Mucosa of descending colon (tissue), 3 donors: ENCODE measurements around the gene FRMD4A. TPM values are rescaled to one million over a fixed set of nuclear protein-coding genes. Genes with fewer than 3 reads are reported as not detected.

ENCODE experiments used
- ATAC-seq: fragments of 200-7000 bp; cut with Tn5 transposase; one replicate; pipeline ENCODE4 v1.9.1; 2020; ENCODE audit warnings: mild to moderate bottlenecking, moderate library complexity
- DNase-seq, 3 donors: peaks; one replicate each; pipeline ENCODE4 v3.0.0-alpha.2; 2020
- H3K36me3 ChIP-seq: fragments of 200-600 bp; one replicate; pipeline ENCODE4 v1.8.0; 2021; ENCODE audit warnings: low read depth, mild to moderate bottlenecking
- H3K4me1 ChIP-seq: fragments of 200-600 bp; one replicate; pipeline ENCODE4 v1.8.0; 2021; ENCODE audit warnings: low read depth, mild to moderate bottlenecking
- H3K4me3 ChIP-seq: fragments of 200-600 bp; one replicate; pipeline ENCODE4 v1.8.0; 2021; ENCODE audit warnings: mild to moderate bottlenecking
- H3K9me3 ChIP-seq: fragments of 200-600 bp; one replicate; pipeline ENCODE4 v1.8.0; 2021; ENCODE audit warnings: mild to moderate bottlenecking
- intact Hi-C, 2 donors: fragments of 100-400 bp; cut with DNase I in 1 of 2; cut with micrococcal nuclease in 1 of 2; formaldehyde crosslinking; loops; one replicate each; pipeline versions ENCODE4 v1.11.0 to v1.11.1; 2022; cut with DNase I, micrococcal nuclease
- total RNA-seq, 3 donors: library from RNA; stranded (reverse); fragmentation: NEBNext Ultra II Directional in 2 of 3; extraction: Animal tissue kit (Norgen Biotek cat#: 25700) in 2 of 3; gene quantifications; one replicate each; pipeline versions ENCODE4 v1.2.1 to v1.2.4, GENCODE V29; 2021 to 2023
- TF ChIP-seq, protein P1 (sequence below): fragments of 200-600 bp; IDR thresholded peaks from one replicate; pipeline ENCODE4 v1.8.0; 2022; ENCODE audit warnings: antibody characterized with exemption, mild to moderate bottlenecking
- donor health status: DM: no; HTN: no; CAD: no; lungs with moderate emphysema.
- donor health status: DM: no; HTN: no; CAD: no.
- donor health status: DM: no; HTN: yes; CAD: no.

Gene FRMD4A
- total RNA-seq, 3 donors from 2014 or later: 9.8 to 40.6 (median 17.2) TPM

DNA sequence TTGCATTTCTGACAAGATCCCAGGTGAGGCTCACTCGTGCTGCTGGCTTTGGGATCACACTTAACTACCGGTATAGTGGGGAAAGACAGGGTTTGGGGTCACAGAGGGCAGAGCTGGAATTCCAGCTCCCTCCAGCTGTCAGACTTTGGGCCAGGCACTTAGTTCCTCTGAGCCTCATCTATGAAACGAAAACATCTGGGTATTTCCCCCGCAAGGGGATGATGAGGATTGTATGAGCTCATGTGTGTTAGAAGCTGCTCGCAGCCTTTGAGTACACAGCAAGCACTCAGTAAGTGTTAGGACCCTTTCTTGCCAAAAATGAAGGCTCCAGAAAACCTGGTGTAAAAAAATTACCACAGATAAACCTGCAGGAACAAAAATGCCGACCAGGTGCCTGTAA, 677.9 kb downstream of the FRMD4A start:
- no peaks in the 10 kb centered on the region for H3K4me1 ChIP-seq
- ATAC-seq (no peak), DNase-seq (no peak)
- H3K4me3 ChIP-seq: no peak overlapping the region
- TF ChIP-seq, protein P1, sequence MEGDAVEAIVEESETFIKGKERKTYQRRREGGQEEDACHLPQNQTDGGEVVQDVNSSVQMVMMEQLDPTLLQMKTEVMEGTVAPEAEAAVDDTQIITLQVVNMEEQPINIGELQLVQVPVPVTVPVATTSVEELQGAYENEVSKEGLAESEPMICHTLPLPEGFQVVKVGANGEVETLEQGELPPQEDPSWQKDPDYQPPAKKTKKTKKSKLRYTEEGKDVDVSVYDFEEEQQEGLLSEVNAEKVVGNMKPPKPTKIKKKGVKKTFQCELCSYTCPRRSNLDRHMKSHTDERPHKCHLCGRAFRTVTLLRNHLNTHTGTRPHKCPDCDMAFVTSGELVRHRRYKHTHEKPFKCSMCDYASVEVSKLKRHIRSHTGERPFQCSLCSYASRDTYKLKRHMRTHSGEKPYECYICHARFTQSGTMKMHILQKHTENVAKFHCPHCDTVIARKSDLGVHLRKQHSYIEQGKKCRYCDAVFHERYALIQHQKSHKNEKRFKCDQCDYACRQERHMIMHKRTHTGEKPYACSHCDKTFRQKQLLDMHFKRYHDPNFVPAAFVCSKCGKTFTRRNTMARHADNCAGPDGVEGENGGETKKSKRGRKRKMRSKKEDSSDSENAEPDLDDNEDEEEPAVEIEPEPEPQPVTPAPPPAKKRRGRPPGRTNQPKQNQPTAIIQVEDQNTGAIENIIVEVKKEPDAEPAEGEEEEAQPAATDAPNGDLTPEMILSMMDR: no peak
- intact Hi-C loops: no loop called here
- no peaks in the 10 kb centered on the region for H3K36me3 ChIP-seq
- H3K9me3 ChIP-seq: no peaks in the 10 kb centered on the region

DNA sequence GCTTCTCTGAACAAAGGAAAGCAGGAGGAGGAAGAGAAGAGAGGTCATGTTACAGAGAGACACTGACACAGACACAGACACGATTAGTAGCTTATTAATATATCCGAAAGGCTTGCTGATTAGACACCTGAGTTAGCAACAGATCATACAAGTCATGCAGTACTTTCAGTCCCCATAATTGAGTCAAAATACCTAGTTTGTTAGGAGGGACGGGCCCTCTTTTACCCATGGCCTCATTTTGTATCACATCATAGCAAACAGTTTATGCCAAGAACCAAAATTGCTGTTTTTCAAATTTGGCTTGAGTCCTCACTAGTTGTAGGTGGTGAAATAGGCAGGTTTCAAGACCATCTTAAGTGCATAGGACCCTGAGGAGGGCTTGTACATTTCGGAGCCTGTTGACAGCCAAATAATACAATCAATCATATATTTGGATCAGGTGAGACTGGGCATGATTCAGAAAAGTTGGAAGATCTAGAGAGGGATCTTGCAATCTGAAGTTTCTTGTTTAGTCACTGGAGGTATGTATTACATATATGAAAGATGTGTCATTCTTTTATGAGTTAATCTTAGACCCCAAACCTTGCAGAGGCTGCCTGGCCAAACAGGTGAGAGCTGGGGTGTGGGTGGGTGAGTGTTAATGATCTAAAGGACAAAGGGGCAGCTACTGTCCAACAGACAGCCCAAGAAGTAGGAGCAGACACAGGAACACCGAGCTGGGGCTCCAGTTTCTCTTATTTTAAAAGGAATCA, 678.6 kb downstream of the FRMD4A start:
- Histone ChIP-seq H3K4me1 (no peaks in the 10 kb centered on the region), H3K36me3 (no peaks in the 10 kb centered on the region), H3K4me3 (no peak overlapping the region), H3K9me3 (no peaks in the 10 kb centered on the region)
- DNase-seq: no peak
- intact Hi-C loops: no loop called here
- ATAC-seq: no peak
- TF ChIP-seq, protein P1: no peak

DNA sequence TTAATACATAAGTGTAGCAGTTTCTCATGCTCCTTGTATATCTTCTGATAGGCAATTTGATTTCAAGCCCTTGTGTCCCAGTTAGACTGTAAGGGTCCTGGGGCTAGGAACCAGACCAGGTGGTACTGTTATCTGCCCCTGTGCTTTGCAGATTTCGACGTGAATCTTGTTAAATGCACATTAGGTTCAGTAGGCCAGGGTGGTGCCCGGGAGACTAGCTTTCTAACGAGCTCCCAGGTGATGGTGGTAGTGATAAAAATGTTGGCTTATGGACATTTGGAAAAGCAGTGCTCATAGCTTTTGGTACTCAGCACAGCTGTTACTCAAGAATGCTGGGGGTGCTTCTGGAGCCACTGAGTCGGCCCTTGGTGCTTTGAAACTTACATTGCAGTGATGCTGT, 679.8 kb downstream of the FRMD4A start:
- DNase-seq: no peak
- H3K4me3 ChIP-seq: no peak overlapping the region
- no peak for ATAC-seq
- intact Hi-C loops: no loop called here
- H3K4me1 ChIP-seq: no peaks in the 10 kb centered on the region
- no peaks in the 10 kb centered on the region for H3K36me3 ChIP-seq
- H3K9me3 ChIP-seq: no peaks in the 10 kb centered on the region
- TF ChIP-seq, protein P1: no peak

DNA sequence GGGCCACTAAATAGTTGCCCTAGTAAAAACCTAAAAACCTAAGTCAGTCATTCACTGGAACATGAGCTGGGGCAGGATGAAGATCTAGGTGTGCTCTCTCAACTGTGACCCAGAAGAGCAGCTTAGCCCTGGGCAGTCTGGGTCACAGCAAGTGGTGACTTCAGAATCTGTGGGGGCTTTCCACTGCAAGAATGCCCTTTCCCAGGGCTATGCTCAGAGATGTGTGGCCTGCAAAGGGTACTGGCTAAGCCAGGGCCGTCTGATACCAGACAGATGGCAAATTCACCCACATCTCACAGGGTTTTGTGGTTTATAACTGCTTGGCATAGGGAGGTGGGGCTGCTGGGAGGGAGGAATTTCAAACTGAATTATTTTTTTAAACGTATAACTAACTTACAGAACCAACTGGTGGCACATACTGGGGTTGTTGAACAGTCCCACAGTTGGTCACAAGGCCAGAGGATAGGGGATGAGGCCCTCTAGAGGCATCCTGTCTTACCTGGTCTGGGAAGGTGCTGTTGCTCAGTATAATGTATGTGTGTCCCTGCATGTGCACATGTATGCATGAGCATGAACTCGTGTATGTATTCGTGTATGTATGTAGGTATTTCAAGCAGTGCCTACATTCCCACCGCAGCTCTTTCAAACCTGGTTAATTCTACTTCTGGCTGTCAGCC, 680.7 kb downstream of the FRMD4A start:
- no peaks in the 10 kb centered on the region for H3K36me3 ChIP-seq
- DNase-seq: no peak

DNA sequence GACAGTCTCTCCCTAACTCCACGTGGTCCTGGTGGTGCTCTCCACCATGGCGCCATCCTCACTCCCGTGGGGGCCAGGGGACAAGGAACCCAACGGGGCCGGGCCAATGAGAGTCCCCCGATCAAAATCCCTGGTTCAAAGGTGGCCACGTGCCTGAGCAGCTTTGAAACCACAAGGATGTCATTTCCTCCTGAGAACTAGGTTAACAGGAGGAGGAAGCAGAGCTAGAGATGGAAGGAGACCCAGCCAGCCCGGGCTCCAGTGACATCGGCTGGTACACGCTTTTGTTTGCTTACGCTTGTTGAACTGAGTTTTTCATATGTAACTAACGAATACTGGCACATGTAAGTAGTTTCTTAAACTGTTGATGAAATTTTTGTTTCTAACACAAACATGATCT, 682.3 kb downstream of the FRMD4A start:
- Histone ChIP-seq H3K36me3 (no peaks in the 10 kb centered on the region), H3K4me3 (no peak overlapping the region), H3K9me3 (no peaks in the 10 kb centered on the region), H3K4me1 (no peaks in the 10 kb centered on the region)
- no peak for DNase-seq
- no peak for ATAC-seq
- intact Hi-C loops: no loop called here
- TF ChIP-seq, protein P1: no peak

More for the DNA sequence above, 680.7 kb downstream of the FRMD4A start:
- TF ChIP-seq, protein P1: no peak
- ATAC-seq: no peak
- intact Hi-C loops: no loop called here
- Histone ChIP-seq H3K9me3 (no peaks in the 10 kb centered on the region), H3K4me3 (no peak overlapping the region), H3K4me1 (no peaks in the 10 kb centered on the region)
